Retina (tissue), 1 donor: Measurements from ENCODE around the gene RABL6.
"Not testable (repeated sequence)": the region's sequence is repeated elsewhere in the genome, so short reads cannot be mapped to it uniquely, and the experiment has no call there.

Experiments
- DNase-seq: peaks from one replicate; pipeline ENCODE4 v3.0.0-alpha.2; 2016

The RABL6 gene

GRCh38 chr9:136823136-136824046, 15.6 kb downstream of the RABL6 start:
- no peak for DNase-seq

GRCh38 chr9:136824496-136825225, 16.9 kb downstream of the RABL6 start:
- no peak for DNase-seq

- DNase-seq: no peak
Observed at GRCh38 chr9:136825295-136826187, 17.8 kb downstream of the RABL6 start.

GRCh38 chr9:136826188-136826541, 18.4 kb downstream of the RABL6 start:
- no peak for DNase-seq

GRCh38 chr9:136826703-136827582, 19.2 kb downstream of the RABL6 start:
- no peak for DNase-seq

GRCh38 chr9:136827794-136828473, 20.2 kb downstream of the RABL6 start:
- DNase-seq: no peak

- no peak for DNase-seq
Observed at GRCh38 chr9:136828474-136829140, 20.9 kb downstream of the RABL6 start.

- no peak for DNase-seq
Observed at GRCh38 chr9:136829412-136829811, 21.7 kb downstream of the RABL6 start.

- no peak for DNase-seq
Observed at GRCh38 chr9:136829981-136830885, 22.5 kb downstream of the RABL6 start.

- DNase-seq: no peak
Observed at GRCh38 chr9:136831002-136831719, 23.4 kb downstream of the RABL6 start.

- DNase-seq: no peak
Observed at GRCh38 chr9:136831720-136832104, 24.0 kb downstream of the RABL6 start.

GRCh38 chr9:136832581-136832980, 24.8 kb downstream of the RABL6 start:
- DNase-seq: no peak

- not testable (repeated sequence) for DNase-seq
Observed at GRCh38 chr9:136833381-136834048, 25.8 kb downstream of the RABL6 start.

GRCh38 chr9:136835162-136835931, 27.6 kb downstream of the RABL6 start:
- DNase-seq: no peak

- DNase-seq: no peak
Observed at GRCh38 chr9:136835932-136836904, 28.5 kb downstream of the RABL6 start.

GRCh38 chr9:136837146-136837855, 29.6 kb downstream of the RABL6 start:
- no peak for DNase-seq
